BLaER1 treated with 17β-estradiol and CSF1 and Interleukin-3, amounts not matched to agents 10 nM and 100 nM (cell line): ENCODE data around the gene ETV6.

Experiments used
- H3K27ac ChIP-seq, 11 experiments: shearing (Covaris generic); formaldehyde crosslinking; 2 replicates each; pipeline ENCODE4 v1.8.1; 2022
- H3K27me3 ChIP-seq, 11 experiments: shearing (Covaris generic); formaldehyde crosslinking; 2 replicates each; pipeline ENCODE4 v1.8.1; 2022
- H3K36me3 ChIP-seq, 11 experiments: shearing (Covaris generic); formaldehyde crosslinking; 2 replicates each; pipeline ENCODE4 v1.8.1; 2022
- H3K4me1 ChIP-seq, 10 experiments: shearing (Covaris generic); formaldehyde crosslinking; 2 replicates each; pipeline ENCODE4 v1.8.1; 2022
- H3K4me2 ChIP-seq, 11 experiments: shearing (Covaris generic); formaldehyde crosslinking; 2 replicates each; pipeline ENCODE4 v1.8.1; 2022
- H3K4me3 ChIP-seq, 10 experiments: shearing (Covaris generic); formaldehyde crosslinking; 2 replicates each; pipeline ENCODE4 v1.8.1; 2022
- H3K9ac ChIP-seq, 11 experiments: shearing (Covaris generic); formaldehyde crosslinking; 2 replicates each; pipeline ENCODE4 v1.8.1; 2022
- H3K9me3 ChIP-seq, 11 experiments: shearing (Covaris generic); formaldehyde crosslinking; replicated peaks in 1 of 11; 2 replicates each; pipeline ENCODE4 v1.8.1; 2022
- H4K20me1 ChIP-seq, 11 experiments: shearing (Covaris generic); formaldehyde crosslinking; 2 replicates each; pipeline ENCODE4 v1.8.1; 2022
- Cebpa-rat ChIP-seq, 11 experiments: shearing (Covaris generic); IDR thresholded peaks; 2 replicates each; pipeline ENCODE4 v1.8.1; 2022

ETV6 gene

DNA sequence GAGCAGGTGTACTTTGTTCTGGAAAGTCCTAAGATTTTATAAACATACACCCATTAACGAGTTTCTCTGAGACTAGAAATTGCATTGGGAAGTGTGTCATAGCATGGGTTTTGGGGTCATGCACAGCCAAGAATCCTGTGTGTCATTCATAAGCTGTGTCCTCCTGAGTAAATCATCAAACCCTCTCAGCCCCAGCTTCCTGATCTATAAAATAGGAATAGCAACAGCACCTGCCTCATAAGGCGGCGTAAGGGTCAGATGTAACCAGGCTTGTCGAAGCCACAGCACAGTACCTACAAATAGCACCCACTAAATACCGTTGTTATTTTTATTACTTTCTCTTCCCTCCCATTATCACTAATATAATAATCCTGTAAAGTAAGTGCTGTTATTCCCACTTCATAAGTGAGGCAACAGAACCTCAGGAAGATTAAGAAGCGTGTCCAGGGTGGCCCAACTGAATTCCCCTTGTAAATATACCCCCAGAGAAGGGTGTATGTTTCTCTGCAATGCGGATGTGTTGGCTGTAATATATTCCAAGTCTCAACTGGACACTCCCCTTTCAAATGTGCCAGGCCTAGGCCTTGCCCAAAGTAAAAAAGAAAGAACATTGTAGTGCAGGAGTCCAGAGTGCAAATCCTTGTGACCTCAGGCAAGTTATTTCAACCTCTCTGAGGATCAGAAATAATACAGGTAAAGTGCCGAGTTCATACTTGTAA, 233.0 kb downstream of the ETV6 start:
- Histone ChIP-seq H3K27ac (no peak overlapping the region), H3K27me3 (no peaks in the 10 kb centered on the region), H3K4me1 (peaks cover 13 to 86% (median 26%) of the 10 kb centered on the region in 10 experiments), H3K36me3 (peaks cover 78 to 100% (median 97%) of the 10 kb centered on the region in 11 experiments), H4K20me1 (peaks cover 0 to 36% (median 14%) of the 10 kb centered on the region in 11 experiments; a peak in 13 of 22 replicates), H3K4me2 (no peak overlapping the region; a peak in 1 of 22 replicates), H3K9ac (no peak overlapping the region), H3K9me3 (peaks cover 0 to 7% (median 0%) of the 10 kb centered on the region in 11 experiments; a peak in 3 of 22 replicates), H3K4me3 (no peak overlapping the region)
- TF ChIP-seq Cebpa-rat (IDR thresholded peaks at IDR 0.05), result no peak

DNA sequence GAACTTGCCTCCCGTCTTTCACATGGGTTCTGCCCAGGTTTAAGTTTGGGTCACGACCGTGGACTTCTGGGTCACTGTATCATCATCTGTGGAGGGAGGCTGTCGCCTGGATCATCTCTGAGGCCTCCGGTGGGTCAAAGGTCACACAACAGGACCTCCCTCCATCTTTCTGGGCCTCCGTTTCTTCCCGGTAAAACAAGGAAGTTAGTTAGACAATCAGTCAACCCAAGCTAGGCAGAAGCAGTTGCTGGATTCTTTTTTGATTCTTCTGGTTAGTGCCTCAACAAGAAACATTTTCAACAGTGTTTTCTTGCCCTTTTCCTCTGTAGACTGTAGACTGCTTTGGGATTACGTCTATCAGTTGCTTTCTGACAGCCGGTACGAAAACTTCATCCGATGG, 234.6 kb downstream of the ETV6 start:
- peaks cover 0 to 72% (median 14%) of the 10 kb centered on the region in 10 experiments; a peak in 14 of 20 replicates for H3K4me1 ChIP-seq
- peaks cover 84 to 100% (median 99%) of the 10 kb centered on the region in 11 experiments for H3K36me3 ChIP-seq
- no peaks in the 10 kb centered on the region for H3K27me3 ChIP-seq
- no peak overlapping the region for H3K9ac ChIP-seq
- H3K27ac ChIP-seq, result peak overlapping the region in 3 of 11 experiments; percentile 31 to 65 (median 58); a peak in 6 of 22 replicates
- peaks cover 0 to 22% (median 0%) of the 10 kb centered on the region in 11 experiments; a peak in 3 of 22 replicates for H4K20me1 ChIP-seq
- no peak overlapping the region for H3K4me3 ChIP-seq
- TF ChIP-seq Cebpa-rat (IDR thresholded peaks at IDR 0.05), result no peak
- H3K4me2 ChIP-seq, result peak overlapping the region in 5 of 11 experiments; percentile 17 to 89 (median 78); a peak in 11 of 22 replicates
- peaks cover 0 to 22% (median 6%) of the 10 kb centered on the region in 11 experiments; a peak in 7 of 22 replicates for H3K9me3 ChIP-seq

DNA sequence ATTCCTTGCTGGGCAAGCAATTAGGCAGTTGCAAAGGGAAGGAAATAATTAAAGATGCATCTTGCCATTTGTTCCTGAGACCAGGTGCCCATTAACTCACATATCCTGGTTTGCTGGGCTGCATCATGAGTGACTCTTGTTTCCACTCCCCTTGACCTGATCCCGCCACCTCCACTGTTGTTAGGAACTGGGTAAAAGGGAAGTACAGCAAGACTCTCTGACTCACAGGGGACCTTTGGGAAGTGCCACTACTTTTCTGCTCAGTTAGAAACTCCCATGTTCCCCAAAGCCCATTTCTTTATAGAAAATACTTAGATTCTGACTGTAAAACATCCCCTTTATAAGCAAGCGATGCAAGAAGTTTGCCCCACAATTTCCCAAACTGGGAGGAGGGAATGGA, 235.2 kb downstream of the ETV6 start:
- Histone ChIP-seq H3K4me2 (peak overlapping the region in 5 of 11 experiments; percentile 34 to 89 (median 78); a peak in 11 of 22 replicates), H3K4me1 (peaks cover 0 to 72% (median 15%) of the 10 kb centered on the region in 10 experiments; a peak in 16 of 20 replicates), H4K20me1 (peaks cover 0 to 22% (median 0%) of the 10 kb centered on the region in 11 experiments; a peak in 3 of 22 replicates), H3K36me3 (peaks cover 84 to 100% (median 99%) of the 10 kb centered on the region in 11 experiments), H3K27me3 (no peaks in the 10 kb centered on the region), H3K27ac (peak overlapping the region in 4 of 11 experiments; percentile 31 to 65 (median 57); a peak in 6 of 22 replicates), H3K4me3 (no peak overlapping the region), H3K9ac (peak overlapping the region in 2 of 11 experiments; percentile 16 to 22; a peak in 3 of 22 replicates), H3K9me3 (peaks cover 0 to 22% (median 6%) of the 10 kb centered on the region in 11 experiments; a peak in 9 of 22 replicates)
- no peak for TF ChIP-seq Cebpa-rat (IDR thresholded peaks at IDR 0.05)

DNA sequence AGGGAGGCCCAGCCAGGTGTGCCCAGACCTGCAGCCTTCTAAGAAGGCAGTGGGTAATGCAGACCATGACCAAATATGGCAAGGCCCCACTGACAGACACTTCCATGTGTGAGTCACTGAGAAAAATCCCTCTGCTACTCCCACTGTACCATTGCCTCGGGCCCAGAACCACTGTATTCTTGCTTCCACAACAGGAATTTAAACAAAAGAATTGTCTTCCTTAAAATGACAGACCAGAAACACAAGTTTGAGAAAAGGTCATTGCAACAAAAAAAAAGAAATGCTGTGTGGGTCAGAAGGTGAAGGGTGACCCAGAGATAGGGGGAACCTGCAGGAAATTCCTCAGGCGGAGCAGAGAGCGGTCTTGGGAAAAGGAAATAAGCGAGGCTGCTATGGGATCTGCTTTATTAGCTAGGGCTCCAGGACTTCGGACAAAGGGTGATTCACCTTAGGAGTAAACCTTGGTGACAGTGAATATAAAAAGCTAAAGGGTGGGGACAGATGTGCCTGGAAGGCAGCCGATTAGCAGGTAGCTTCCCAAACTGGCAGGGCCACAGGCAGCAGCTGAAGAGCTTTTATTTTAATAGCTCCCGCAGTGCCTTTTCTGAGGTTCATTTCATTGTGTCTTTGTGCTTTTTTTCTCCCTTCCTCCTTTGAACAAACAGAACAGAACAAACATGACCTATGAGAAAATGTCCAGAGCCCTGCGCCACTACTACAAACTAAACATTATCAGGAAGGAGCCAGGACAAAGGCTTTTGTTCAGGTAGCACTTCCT, 236.0 kb downstream of the ETV6 start:
- peak overlapping the region in 4 of 11 experiments; percentile 31 to 65 (median 57); a peak in 7 of 22 replicates for H3K27ac ChIP-seq
- H3K4me1 ChIP-seq, result peaks cover 3 to 73% (median 21%) of the 10 kb centered on the region in 10 experiments
- peaks cover 0 to 22% (median 6%) of the 10 kb centered on the region in 11 experiments; a peak in 9 of 22 replicates for H3K9me3 ChIP-seq
- H3K36me3 ChIP-seq, result peaks cover 87 to 100% (median 98%) of the 10 kb centered on the region in 11 experiments
- no peak for TF ChIP-seq Cebpa-rat (IDR thresholded peaks at IDR 0.05)
- peak overlapping the region in 5 of 11 experiments; percentile 34 to 89 (median 78); a peak in 10 of 22 replicates for H3K4me2 ChIP-seq
- peaks cover 0 to 22% (median 0%) of the 10 kb centered on the region in 11 experiments; a peak in 3 of 22 replicates for H4K20me1 ChIP-seq
- no peaks in the 10 kb centered on the region for H3K27me3 ChIP-seq
- H3K9ac ChIP-seq, result peak overlapping the region in 2 of 11 experiments; percentile 16 to 40; a peak in 3 of 22 replicates
- H3K4me3 ChIP-seq, result no peak overlapping the region

DNA sequence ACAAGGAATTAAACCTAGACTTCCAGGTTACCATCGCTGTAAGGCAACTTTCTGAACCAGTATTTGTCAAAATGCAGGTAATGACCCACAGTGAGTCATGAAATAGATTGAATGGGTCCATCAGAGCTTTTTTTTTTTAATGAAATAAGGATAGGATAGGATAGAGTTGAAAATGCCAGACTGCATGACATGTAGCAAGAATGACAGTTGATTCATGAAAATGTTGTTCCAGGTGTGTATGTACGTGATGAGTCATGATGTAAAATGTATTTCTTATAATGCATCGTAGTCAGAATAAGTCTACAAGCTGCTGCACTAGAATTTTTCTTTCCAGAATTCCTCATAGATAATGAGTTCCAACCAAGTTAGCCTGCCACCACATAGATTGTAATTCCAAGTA, 236.9 kb downstream of the ETV6 start:
- peaks cover 0 to 19% (median 0%) of the 10 kb centered on the region in 11 experiments; a peak in 3 of 22 replicates for H4K20me1 ChIP-seq
- peaks cover 12 to 78% (median 30%) of the 10 kb centered on the region in 10 experiments for H3K4me1 ChIP-seq
- H3K4me2 ChIP-seq, result peak overlapping the region in 2 of 11 experiments; percentile 82 to 89; a peak in 4 of 22 replicates
- no peak overlapping the region for H3K27ac ChIP-seq
- no peak overlapping the region for H3K9ac ChIP-seq
- no peak for TF ChIP-seq Cebpa-rat (IDR thresholded peaks at IDR 0.05)
- peaks cover 87 to 100% (median 98%) of the 10 kb centered on the region in 11 experiments for H3K36me3 ChIP-seq
- peaks cover 0 to 22% (median 6%) of the 10 kb centered on the region in 11 experiments; a peak in 8 of 22 replicates for H3K9me3 ChIP-seq
- H3K4me3 ChIP-seq, result no peak overlapping the region
- no peaks in the 10 kb centered on the region for H3K27me3 ChIP-seq

DNA sequence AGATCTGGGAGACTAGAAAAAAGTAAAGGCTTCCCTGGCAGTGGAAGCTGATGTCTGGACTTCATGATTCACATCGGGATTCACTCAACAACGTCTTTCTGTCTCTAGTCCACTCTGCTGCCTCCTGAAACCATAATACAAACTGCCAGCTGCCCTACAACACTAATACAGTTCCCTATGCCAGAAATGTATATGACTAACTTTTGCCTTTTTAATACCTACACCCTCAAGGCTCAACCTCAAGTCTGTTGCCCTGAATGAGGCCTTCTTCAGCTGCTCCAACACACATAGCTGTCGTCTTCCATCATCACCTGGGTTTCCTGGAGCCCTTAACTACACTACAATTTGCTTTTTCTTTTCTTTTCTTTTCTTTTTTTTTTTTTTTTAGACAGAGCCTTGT, 238.6 kb downstream of the ETV6 start:
- no peak for TF ChIP-seq Cebpa-rat (IDR thresholded peaks at IDR 0.05)
- peaks cover 0 to 22% (median 6%) of the 10 kb centered on the region in 11 experiments; a peak in 8 of 22 replicates for H3K9me3 ChIP-seq
- H3K4me1 ChIP-seq, result peaks cover 28 to 79% (median 47%) of the 10 kb centered on the region in 10 experiments
- H3K4me3 ChIP-seq, result no peak overlapping the region
- H3K27ac ChIP-seq, result no peak overlapping the region
- peaks cover 86 to 100% (median 98%) of the 10 kb centered on the region in 11 experiments for H3K36me3 ChIP-seq
- no peak overlapping the region for H3K4me2 ChIP-seq
- H3K27me3 ChIP-seq, result no peaks in the 10 kb centered on the region
- H4K20me1 ChIP-seq, result peaks cover 0 to 8% (median 0%) of the 10 kb centered on the region in 11 experiments; a peak in 3 of 22 replicates
- no peak overlapping the region for H3K9ac ChIP-seq

DNA sequence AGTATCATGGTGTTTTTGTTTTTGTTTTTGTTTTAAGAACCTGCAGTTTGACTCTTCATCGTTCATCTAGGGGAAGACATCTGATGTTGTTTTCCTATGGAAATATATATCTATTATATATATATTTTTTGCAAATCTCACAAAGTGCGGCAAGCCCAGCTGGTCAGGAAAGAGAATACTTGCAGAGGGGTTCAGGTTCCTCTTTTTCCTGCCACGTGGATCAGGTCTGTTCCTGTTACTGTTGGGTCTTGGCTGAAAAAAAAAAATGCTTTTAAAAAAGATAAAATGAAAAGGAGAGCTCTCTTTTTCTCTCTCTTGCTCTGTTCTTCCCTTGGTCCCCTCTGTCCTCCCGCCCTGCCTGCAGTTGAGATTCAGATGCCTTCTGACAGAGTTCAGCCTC, 241.9 kb downstream of the ETV6 start:
- Histone ChIP-seq H3K36me3 (peaks cover 63 to 95% (median 80%) of the 10 kb centered on the region in 11 experiments), H3K9ac (peak overlapping the region in 4 of 11 experiments; percentile 2 to 27 (median 20); a peak in 2 of 22 replicates), H3K4me1 (peaks cover 58 to 75% (median 63%) of the 10 kb centered on the region in 10 experiments), H3K27ac (peak overlapping the region in 10 of 11 experiments; percentile 21 to 69 (median 49); a peak in 18 of 22 replicates), H3K4me3 (no peak overlapping the region), H3K9me3 (peaks cover 0 to 22% (median 6%) of the 10 kb centered on the region in 11 experiments; a peak in 8 of 22 replicates), H4K20me1 (peaks cover 0 to 3% (median 0%) of the 10 kb centered on the region in 11 experiments; a peak in 1 of 22 replicates), H3K4me2 (peak overlapping the region; percentile 50 to 71 (median 66)), H3K27me3 (no peaks in the 10 kb centered on the region)
- no peak for TF ChIP-seq Cebpa-rat (IDR thresholded peaks at IDR 0.05)
